Measurements from ENCODE around the gene VRK2. TPM values are rescaled to one million over a fixed set of nuclear protein-coding genes. Genes with fewer than 3 reads are reported as not detected.

VRK2 gene
- total RNA-seq, 1 experiment from 2014 or later: 27.6 TPM

DNA sequence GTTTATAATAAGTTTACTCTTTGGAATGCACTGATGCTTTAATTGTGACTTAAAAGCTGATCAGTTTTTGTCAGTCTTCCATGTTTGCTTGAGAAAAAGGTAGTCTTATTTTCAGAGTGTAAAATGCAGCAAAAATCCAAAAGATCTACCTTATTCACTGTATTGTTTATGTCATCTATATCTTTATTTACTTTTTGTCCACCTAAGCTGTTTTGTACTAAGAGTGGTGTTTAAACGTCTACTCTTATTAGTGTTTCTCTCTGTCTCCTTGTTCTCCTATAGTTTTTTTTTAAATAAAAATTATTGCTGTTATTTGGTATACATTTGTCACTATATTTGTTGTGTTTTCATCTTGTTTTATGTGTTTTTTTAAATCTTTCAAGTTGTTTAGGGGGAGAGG, 50.4 kb downstream of the VRK2 start:
- H3K79me2 ChIP-seq (ENCODE audit: low read length): peaks cover 31% of the 10 kb centered on the region
- H2AFZ ChIP-seq (ENCODE audit: low read length): no peak overlapping the region
- H3K4me2 ChIP-seq (ENCODE audit: low read length): no peak overlapping the region
- no peak overlapping the region for H3K27ac ChIP-seq (ENCODE audit: low read length)
- no peaks in the 10 kb centered on the region for H3K27me3 ChIP-seq (ENCODE audit: low read length)
- H4K20me1 ChIP-seq (ENCODE audit: low read length): no peaks in the 10 kb centered on the region
- no peaks in the 10 kb centered on the region for H3K9me2 ChIP-seq (replicated peaks; ENCODE audit: low read length)
- no peak for ATAC-seq
- no TSS peak for BruUV-seq (replicated peaks)
- ChIA-PET POLR2A (ENCODE audit: unreplicated experiment) (no interaction called here), CTCF (no interaction called here)
- peaks cover 7% of the 10 kb centered on the region for H3K4me1 ChIP-seq (ENCODE audit: insufficient read depth, low read length)
- H3K9ac ChIP-seq (ENCODE audit: low read length): no peak overlapping the region
- H3K9me3 ChIP-seq (ENCODE audit: low read length): no peaks in the 10 kb centered on the region
- no peaks in the 10 kb centered on the region for H3F3A ChIP-seq (ENCODE audit: low read length, unreplicated experiment)
- intact Hi-C loops (cut with micrococcal nuclease): no loop called here
- H3K36me3 ChIP-seq (ENCODE audit: low read depth, low read length): peaks cover 17% of the 10 kb centered on the region
- TF ChIP-seq, protein P1, sequence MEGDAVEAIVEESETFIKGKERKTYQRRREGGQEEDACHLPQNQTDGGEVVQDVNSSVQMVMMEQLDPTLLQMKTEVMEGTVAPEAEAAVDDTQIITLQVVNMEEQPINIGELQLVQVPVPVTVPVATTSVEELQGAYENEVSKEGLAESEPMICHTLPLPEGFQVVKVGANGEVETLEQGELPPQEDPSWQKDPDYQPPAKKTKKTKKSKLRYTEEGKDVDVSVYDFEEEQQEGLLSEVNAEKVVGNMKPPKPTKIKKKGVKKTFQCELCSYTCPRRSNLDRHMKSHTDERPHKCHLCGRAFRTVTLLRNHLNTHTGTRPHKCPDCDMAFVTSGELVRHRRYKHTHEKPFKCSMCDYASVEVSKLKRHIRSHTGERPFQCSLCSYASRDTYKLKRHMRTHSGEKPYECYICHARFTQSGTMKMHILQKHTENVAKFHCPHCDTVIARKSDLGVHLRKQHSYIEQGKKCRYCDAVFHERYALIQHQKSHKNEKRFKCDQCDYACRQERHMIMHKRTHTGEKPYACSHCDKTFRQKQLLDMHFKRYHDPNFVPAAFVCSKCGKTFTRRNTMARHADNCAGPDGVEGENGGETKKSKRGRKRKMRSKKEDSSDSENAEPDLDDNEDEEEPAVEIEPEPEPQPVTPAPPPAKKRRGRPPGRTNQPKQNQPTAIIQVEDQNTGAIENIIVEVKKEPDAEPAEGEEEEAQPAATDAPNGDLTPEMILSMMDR (conservative IDR thresholded peaks at IDR 0.05; ENCODE audit: low read depth, low read length): no peak
- TF ChIP-seq EZH2phosphoT487 (IDR thresholded peaks at IDR 0.05; ENCODE audit: borderline replicate concordance, low read length) (no peak), EZH2 (IDR thresholded peaks at IDR 0.05; ENCODE audit: low read length, unreplicated experiment) (no peak)
- H3K4me3 ChIP-seq (ENCODE audit: low read length): no peak overlapping the region
- no peak for DNase-seq

DNA sequence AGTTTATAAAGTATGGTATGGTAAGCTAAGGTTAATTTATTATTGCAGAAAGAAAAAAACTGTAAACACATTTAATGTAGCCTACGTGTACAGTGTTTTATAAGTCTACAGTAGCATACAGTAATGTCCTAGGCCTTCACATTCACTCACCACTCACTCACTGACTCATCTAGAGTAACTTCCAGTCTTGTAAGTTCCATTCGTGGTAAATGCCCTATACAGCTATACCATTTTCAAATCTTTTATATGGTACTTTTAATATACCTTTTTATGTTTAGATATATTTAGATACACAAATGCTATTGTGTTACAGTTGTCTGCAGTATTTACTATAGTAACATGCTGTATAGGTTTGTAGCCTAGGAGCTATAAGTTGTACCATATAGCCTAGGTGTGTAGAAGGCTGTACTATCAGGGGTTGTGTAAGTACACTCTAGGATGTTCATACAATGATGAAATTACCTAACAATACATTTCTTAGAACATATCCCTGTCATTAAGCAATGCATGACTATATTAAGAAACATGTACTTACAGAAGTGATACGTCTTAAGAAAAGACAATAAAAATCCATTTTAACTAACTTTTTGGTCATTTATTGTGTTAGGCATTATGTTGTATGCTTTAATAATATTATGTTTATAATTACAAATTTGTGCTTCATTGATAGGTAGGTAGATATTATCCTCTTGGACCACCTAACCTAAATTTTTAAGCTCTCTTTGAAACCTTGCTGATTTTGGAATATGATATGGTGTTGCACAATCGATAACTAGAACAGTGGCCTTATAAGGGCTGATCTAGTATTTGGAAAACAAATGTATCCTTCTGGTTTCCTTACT, 51.9 kb downstream of the VRK2 start:
- Histone ChIP-seq H3K9ac (ENCODE audit: low read length) (no peak overlapping the region), H3K27me3 (ENCODE audit: low read length) (no peaks in the 10 kb centered on the region), H3K4me3 (ENCODE audit: low read length) (no peak overlapping the region), H3K9me3 (ENCODE audit: low read length) (no peaks in the 10 kb centered on the region), H3K4me1 (ENCODE audit: insufficient read depth, low read length) (peaks cover 7% of the 10 kb centered on the region), H3K36me3 (ENCODE audit: low read depth, low read length) (peaks cover 17% of the 10 kb centered on the region), H3K79me2 (ENCODE audit: low read length) (peaks cover 45% of the 10 kb centered on the region), H3K9me2 (replicated peaks; ENCODE audit: low read length) (no peaks in the 10 kb centered on the region), H3F3A (ENCODE audit: low read length, unreplicated experiment) (no peaks in the 10 kb centered on the region), H4K20me1 (ENCODE audit: low read length) (no peaks in the 10 kb centered on the region), H3K4me2 (ENCODE audit: low read length) (no peak overlapping the region), H2AFZ (ENCODE audit: low read length) (no peak overlapping the region), H3K27ac (ENCODE audit: low read length) (peak overlapping the region; percentile 72)
- intact Hi-C loops (cut with micrococcal nuclease): no loop called here
- ATAC-seq (peak; percentile 85), DNase-seq (peak; percentile 59)
- ChIA-PET POLR2A (ENCODE audit: unreplicated experiment) (interaction anchor here (0.6 kb wide), 2 partner anchors 9 to 12 kb away, joined by 4 read pairs; no protein-coding TSS in a partner anchor), CTCF (no interaction called here)
- no peak for TF ChIP-seq EZH2phosphoT487 (IDR thresholded peaks at IDR 0.05; ENCODE audit: borderline replicate concordance, low read length)
- TF ChIP-seq EZH2 (IDR thresholded peaks at IDR 0.05; ENCODE audit: low read length, unreplicated experiment): no peak
- TF ChIP-seq, protein P1 (conservative IDR thresholded peaks at IDR 0.05; ENCODE audit: low read depth, low read length): no peak
- BruUV-seq (replicated peaks): no TSS peak
